Measurements from ENCODE around the gene CIDEA.

DNA sequence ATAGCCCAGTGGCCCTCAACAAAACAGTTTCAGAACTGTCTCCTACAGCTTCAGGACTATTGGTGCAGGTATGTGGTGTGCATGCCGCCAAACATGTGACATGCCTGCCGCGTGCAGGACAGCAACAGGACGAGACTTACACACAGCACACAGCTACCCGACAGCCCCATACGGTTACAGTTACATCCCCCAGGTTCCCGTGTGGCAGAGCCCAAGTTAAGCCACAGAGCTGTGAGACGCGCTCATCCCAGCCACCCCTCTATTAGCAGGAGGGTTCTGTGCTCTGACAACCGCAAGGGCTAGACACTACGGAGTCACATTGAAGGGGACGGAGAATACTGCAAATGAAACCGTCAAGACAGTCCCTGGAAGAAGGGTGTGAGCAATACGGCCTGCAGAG lies 37.5 kb downstream of the CIDEA start:
- TF ChIP-seq, protein P1, sequence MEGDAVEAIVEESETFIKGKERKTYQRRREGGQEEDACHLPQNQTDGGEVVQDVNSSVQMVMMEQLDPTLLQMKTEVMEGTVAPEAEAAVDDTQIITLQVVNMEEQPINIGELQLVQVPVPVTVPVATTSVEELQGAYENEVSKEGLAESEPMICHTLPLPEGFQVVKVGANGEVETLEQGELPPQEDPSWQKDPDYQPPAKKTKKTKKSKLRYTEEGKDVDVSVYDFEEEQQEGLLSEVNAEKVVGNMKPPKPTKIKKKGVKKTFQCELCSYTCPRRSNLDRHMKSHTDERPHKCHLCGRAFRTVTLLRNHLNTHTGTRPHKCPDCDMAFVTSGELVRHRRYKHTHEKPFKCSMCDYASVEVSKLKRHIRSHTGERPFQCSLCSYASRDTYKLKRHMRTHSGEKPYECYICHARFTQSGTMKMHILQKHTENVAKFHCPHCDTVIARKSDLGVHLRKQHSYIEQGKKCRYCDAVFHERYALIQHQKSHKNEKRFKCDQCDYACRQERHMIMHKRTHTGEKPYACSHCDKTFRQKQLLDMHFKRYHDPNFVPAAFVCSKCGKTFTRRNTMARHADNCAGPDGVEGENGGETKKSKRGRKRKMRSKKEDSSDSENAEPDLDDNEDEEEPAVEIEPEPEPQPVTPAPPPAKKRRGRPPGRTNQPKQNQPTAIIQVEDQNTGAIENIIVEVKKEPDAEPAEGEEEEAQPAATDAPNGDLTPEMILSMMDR (IDR thresholded peaks at IDR 0.05): no peak
- TF ChIP-seq POLR2A (IDR thresholded peaks at IDR 0.05): no peak

All from Peyer's patch (tissue), 4 donors.